Astrocyte of the cerebellum (primary cell): ENCODE data around the gene PKDREJ.

Experiments
- DNase-seq: peaks from one replicate; pipeline ENCODE4 v3.0.0-alpha.2; 2011; ENCODE audit warnings: low read depth
- H3K4me3 ChIP-seq: 2 replicates; pipeline ENCODE4 v1.5.1; 2011; ENCODE audit warnings: mild to moderate bottlenecking, low read depth, low read length, moderate library complexity
- CTCF ChIP-seq: IDR thresholded peaks from 2 replicates; pipeline ENCODE4 v1.5.1; 2012; ENCODE audit warnings: low read length, low read depth, moderate library complexity, mild to moderate bottlenecking; ENCODE audit errors: missing control alignments
- in situ Hi-C: cut with HindIII; loops from 2 replicates; pipeline ENCODE4 v1.10.0; 2017; ENCODE audit warnings: low sequenced_read_pairs

Gene PKDREJ

GRCh38 chr22:46299101-46299500, 36.0 kb upstream of the PKDREJ start:
- in situ Hi-C loops = no loop called here
- no peak for TF ChIP-seq CTCF
- no peak overlapping the region for H3K4me3 ChIP-seq
- no peak for DNase-seq

- TF ChIP-seq CTCF = no peak
- DNase-seq = no peak
- in situ Hi-C loops = no loop called here
- H3K4me3 ChIP-seq = peak overlapping the region; percentile 74
Observed at GRCh38 chr22:46297151-46297812, 34.1 kb upstream of the PKDREJ start.

- DNase-seq = peak; percentile 91
- peak; percentile 2 for TF ChIP-seq CTCF
- in situ Hi-C loops = no loop called here
- H3K4me3 ChIP-seq = peak within 1 kb of the TSS; percentile 74
Observed at GRCh38 chr22:46296257-46297150, 33.4 kb upstream of the PKDREJ start, which contains the start of gene GTSE1. Gene GTSE1 (plus strand): TSS chr22:46296870. CDS start chr22:46297401, 531 bp downstream.

- no peak for DNase-seq
- H3K4me3 ChIP-seq = peak overlapping the region; percentile 74
- in situ Hi-C loops = no loop called here
- TF ChIP-seq CTCF = no peak
Observed at GRCh38 chr22:46295277-46295971, 32.3 kb upstream of the PKDREJ start.

GRCh38 chr22:46294784-46295183, 31.6 kb upstream of the PKDREJ start:
- TF ChIP-seq CTCF = no peak
- in situ Hi-C loops = no loop called here
- no peak for DNase-seq
- H3K4me3 ChIP-seq = no peak overlapping the region

GRCh38 chr22:46293577-46294260, 30.6 kb upstream of the PKDREJ start:
- no peak for TF ChIP-seq CTCF
- H3K4me3 ChIP-seq = no peak overlapping the region
- in situ Hi-C loops = no loop called here
- no peak for DNase-seq
